SK-N-SH treated with all-trans-retinoic acid at 6 μM for 48 hours (cell line): ENCODE data around the gene DHH.

Source experiments
- ATAC-seq: fragments of 200-7000 bp; cut with Tn5 transposase; 3 replicates; pipeline ENCODE4 v1.9.1; 2020; ENCODE audit warnings: mild to moderate bottlenecking, moderate library complexity
- ARNTL ChIP-seq: fragments of 450-650 bp; formaldehyde crosslinking; IDR thresholded peaks from 2 replicates; pipeline ENCODE4 v1.5.0; 2020; ENCODE audit warnings: low read depth, mild to moderate bottlenecking, moderate library complexity, borderline replicate concordance
- BACH2 ChIP-seq: fragments of 250-450 bp; sonication (Bioruptor Pico); IDR thresholded peaks from 2 replicates; pipeline ENCODE4 v1.9.0; 2021; ENCODE audit warnings: mild to moderate bottlenecking, borderline replicate concordance
- CSDC2 ChIP-seq: fragments of 250-450 bp; sonication (Bioruptor Pico); IDR thresholded peaks from 2 replicates; pipeline ENCODE4 v1.5.0; 2020; ENCODE audit warnings: mild to moderate bottlenecking, moderate library complexity
- ESRRG ChIP-seq: fragments of 250-450 bp; sonication (Bioruptor Pico); IDR thresholded peaks from 2 replicates; pipeline ENCODE4 v1.6.1; 2021; ENCODE audit warnings: mild to moderate bottlenecking
- GLIS3 ChIP-seq: fragments of 250-450 bp; sonication (Bioruptor Pico); IDR thresholded peaks from 2 replicates; pipeline ENCODE4 v1.5.0; 2020; ENCODE audit warnings: mild to moderate bottlenecking, moderate library complexity
- ISL1 ChIP-seq: fragments of 250-450 bp; sonication (Bioruptor Pico); IDR thresholded peaks from 2 replicates; pipeline ENCODE4 v2.1.2; 2022; ENCODE audit warnings: mild to moderate bottlenecking, moderate library complexity
- OSR1 ChIP-seq: fragments of 250-450 bp; sonication (Bioruptor Pico); IDR thresholded peaks from 2 replicates; pipeline ENCODE4 v1.8.0; 2022; ENCODE audit warnings: moderate library complexity, mild to moderate bottlenecking, inconsistent platforms
- PPARA ChIP-seq: fragments of 250-450 bp; sonication (Bioruptor Pico); IDR thresholded peaks from 2 replicates; pipeline ENCODE4 v1.5.0; 2020; ENCODE audit warnings: mild to moderate bottlenecking, borderline replicate concordance
- RARB ChIP-seq: fragments of 250-450 bp; sonication (Bioruptor Pico); IDR thresholded peaks from 2 replicates; pipeline ENCODE4 v1.8.0; 2021; ENCODE audit warnings: mild to moderate bottlenecking, moderate library complexity
- SNAI2 ChIP-seq: fragments of 250-450 bp; sonication (Bioruptor Pico); IDR thresholded peaks from 2 replicates; pipeline ENCODE4 v1.5.0; 2020; ENCODE audit warnings: mild to moderate bottlenecking, moderate library complexity
- TCF4 ChIP-seq: fragments of 250-450 bp; sonication (Bioruptor Pico); IDR thresholded peaks from 2 replicates; pipeline ENCODE4 v1.8.0; 2021; ENCODE audit warnings: mild to moderate bottlenecking, moderate library complexity, borderline replicate concordance
- ZFP30 ChIP-seq: fragments of 450-650 bp; formaldehyde crosslinking; IDR thresholded peaks from 2 replicates; pipeline ENCODE4 v1.5.0; 2022; ENCODE audit warnings: mild to moderate bottlenecking, moderate library complexity
- ZNF565 ChIP-seq: fragments of 450-650 bp; formaldehyde crosslinking; conservative IDR thresholded peaks from 2 replicates; pipeline ENCODE4 v1.5.0; 2020; ENCODE audit warnings: low read depth, mild to moderate bottlenecking, moderate library complexity
- TF ChIP-seq, protein P1 (sequence below): fragments of 250-450 bp; sonication (Bioruptor Pico); IDR thresholded peaks from 2 replicates; pipeline ENCODE4 v1.8.0; 2020; ENCODE audit warnings: mild to moderate bottlenecking, moderate library complexity, borderline replicate concordance
- TF ChIP-seq, protein P2 (sequence below): fragments of 250-450 bp; sonication (Bioruptor Pico); IDR thresholded peaks from 2 replicates; pipeline ENCODE4 v1.5.1; 2020; ENCODE audit warnings: low read depth, mild to moderate bottlenecking, moderate library complexity
- TF ChIP-seq, protein P3 (sequence below): fragments of 250-450 bp; sonication (Bioruptor Pico); IDR thresholded peaks from 2 replicates; pipeline ENCODE4 v1.5.1; 2021; ENCODE audit warnings: mild to moderate bottlenecking, moderate library complexity
- TF ChIP-seq, protein P4 (sequence below): fragments of 250-450 bp; sonication (Bioruptor Pico); IDR thresholded peaks from 2 replicates; pipeline ENCODE4 v1.5.0; 2020; ENCODE audit warnings: mild to moderate bottlenecking, moderate library complexity
- TF ChIP-seq, protein P5 (sequence below): fragments of 250-450 bp; sonication (Bioruptor Pico); IDR thresholded peaks from 2 replicates; pipeline ENCODE4 v1.8.0; 2021; ENCODE audit warnings: low read depth, mild to moderate bottlenecking, moderate library complexity, borderline replicate concordance

DHH gene

DNA sequence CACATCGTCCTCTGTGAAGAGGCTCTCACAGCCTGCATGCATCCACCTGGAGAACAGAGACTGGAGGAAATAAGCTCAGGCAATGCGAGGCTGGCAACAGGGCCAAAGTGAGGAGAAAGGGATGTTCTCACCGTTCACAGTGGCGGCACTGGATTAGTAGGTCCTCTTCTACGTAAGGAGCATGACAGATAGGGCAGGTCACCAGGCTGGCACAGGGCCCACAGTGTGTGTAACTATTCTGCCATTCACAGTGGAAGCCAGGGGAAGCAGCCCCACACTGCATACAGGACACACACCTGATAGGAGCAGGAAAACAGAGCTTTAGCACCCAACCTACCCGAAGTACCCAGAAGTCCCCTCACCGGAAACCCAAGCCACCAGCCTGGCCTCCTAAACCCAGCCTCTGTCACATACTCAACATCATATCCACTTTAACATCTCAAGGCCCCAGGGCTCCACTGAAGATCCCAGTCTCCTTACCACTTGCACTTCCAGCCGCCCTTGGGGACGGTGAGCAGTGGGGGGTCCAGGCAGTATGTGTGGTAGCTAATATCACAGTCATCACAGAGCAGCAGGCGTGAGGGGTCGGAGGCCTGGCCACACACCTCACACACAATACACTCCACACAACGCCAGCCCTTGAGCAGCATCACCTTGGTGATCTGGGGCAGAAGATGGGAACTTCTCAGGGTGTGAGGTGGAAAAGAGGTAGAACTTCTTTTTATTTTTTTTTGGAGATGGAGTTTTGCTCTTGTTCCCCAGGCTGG lies 48.3 kb downstream of the DHH start:
- TF ChIP-seq, protein P1, sequence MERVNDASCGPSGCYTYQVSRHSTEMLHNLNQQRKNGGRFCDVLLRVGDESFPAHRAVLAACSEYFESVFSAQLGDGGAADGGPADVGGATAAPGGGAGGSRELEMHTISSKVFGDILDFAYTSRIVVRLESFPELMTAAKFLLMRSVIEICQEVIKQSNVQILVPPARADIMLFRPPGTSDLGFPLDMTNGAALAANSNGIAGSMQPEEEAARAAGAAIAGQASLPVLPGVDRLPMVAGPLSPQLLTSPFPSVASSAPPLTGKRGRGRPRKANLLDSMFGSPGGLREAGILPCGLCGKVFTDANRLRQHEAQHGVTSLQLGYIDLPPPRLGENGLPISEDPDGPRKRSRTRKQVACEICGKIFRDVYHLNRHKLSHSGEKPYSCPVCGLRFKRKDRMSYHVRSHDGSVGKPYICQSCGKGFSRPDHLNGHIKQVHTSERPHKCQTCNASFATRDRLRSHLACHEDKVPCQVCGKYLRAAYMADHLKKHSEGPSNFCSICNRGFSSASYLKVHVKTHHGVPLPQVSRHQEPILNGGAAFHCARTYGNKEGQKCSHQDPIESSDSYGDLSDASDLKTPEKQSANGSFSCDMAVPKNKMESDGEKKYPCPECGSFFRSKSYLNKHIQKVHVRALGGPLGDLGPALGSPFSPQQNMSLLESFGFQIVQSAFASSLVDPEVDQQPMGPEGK (CRISPR knock-in tag), result no peak
- no peak for TF ChIP-seq GLIS3
- no peak for TF ChIP-seq PPARA (CRISPR knock-in tag)
- TF ChIP-seq, protein P2, sequence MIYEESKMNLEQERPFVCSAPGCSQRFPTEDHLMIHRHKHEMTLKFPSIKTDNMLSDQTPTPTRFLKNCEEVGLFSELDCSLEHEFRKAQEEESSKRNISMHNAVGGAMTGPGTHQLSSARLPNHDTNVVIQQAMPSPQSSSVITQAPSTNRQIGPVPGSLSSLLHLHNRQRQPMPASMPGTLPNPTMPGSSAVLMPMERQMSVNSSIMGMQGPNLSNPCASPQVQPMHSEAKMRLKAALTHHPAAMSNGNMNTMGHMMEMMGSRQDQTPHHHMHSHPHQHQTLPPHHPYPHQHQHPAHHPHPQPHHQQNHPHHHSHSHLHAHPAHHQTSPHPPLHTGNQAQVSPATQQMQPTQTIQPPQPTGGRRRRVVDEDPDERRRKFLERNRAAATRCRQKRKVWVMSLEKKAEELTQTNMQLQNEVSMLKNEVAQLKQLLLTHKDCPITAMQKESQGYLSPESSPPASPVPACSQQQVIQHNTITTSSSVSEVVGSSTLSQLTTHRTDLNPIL (CRISPR knock-in tag), result no peak
- TF ChIP-seq RARB (CRISPR knock-in tag), result no peak
- no peak for ATAC-seq

DNA sequence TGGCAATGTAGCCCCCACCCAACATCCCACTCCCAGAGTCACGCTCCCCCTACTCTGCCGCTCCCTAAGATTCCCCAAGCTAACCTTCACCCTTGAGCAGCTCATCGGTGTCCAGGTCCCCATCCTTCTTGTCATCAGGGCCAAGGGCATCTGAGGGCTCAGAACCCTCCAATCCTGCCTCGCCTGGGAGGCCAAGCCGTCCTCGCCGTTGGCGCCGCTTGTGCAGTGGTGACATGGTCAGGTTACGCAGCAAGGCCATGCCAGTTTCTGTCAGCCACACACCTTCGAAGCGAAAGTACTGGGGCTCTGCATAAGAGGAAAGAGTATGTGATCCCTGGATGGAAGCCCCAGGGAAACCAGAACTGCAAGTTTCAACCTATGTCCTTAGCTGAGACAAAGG lies 49.9 kb downstream of the DHH start:
- TF ChIP-seq GLIS3 (no peak), BACH2 (CRISPR knock-in tag) (no peak), ZNF565 (CRISPR knock-in tag) (no peak)
- TF ChIP-seq, protein P3, sequence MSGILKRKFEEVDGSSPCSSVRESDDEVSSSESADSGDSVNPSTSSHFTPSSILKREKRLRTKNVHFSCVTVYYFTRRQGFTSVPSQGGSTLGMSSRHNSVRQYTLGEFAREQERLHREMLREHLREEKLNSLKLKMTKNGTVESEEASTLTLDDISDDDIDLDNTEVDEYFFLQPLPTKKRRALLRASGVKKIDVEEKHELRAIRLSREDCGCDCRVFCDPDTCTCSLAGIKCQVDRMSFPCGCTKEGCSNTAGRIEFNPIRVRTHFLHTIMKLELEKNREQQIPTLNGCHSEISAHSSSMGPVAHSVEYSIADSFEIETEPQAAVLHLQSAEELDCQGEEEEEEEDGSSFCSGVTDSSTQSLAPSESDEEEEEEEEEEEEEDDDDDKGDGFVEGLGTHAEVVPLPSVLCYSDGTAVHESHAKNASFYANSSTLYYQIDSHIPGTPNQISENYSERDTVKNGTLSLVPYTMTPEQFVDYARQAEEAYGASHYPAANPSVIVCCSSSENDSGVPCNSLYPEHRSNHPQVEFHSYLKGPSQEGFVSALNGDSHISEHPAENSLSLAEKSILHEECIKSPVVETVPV (CRISPR knock-in tag), result no peak
- TF ChIP-seq, protein P4, sequence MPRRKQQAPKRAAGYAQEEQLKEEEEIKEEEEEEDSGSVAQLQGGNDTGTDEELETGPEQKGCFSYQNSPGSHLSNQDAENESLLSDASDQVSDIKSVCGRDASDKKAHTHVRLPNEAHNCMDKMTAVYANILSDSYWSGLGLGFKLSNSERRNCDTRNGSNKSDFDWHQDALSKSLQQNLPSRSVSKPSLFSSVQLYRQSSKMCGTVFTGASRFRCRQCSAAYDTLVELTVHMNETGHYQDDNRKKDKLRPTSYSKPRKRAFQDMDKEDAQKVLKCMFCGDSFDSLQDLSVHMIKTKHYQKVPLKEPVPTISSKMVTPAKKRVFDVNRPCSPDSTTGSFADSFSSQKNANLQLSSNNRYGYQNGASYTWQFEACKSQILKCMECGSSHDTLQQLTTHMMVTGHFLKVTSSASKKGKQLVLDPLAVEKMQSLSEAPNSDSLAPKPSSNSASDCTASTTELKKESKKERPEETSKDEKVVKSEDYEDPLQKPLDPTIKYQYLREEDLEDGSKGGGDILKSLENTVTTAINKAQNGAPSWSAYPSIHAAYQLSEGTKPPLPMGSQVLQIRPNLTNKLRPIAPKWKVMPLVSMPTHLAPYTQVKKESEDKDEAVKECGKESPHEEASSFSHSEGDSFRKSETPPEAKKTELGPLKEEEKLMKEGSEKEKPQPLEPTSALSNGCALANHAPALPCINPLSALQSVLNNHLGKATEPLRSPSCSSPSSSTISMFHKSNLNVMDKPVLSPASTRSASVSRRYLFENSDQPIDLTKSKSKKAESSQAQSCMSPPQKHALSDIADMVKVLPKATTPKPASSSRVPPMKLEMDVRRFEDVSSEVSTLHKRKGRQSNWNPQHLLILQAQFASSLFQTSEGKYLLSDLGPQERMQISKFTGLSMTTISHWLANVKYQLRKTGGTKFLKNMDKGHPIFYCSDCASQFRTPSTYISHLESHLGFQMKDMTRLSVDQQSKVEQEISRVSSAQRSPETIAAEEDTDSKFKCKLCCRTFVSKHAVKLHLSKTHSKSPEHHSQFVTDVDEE (CRISPR knock-in tag), result no peak
- TF ChIP-seq, protein P2 (CRISPR knock-in tag), result no peak
- no peak for ATAC-seq

DNA sequence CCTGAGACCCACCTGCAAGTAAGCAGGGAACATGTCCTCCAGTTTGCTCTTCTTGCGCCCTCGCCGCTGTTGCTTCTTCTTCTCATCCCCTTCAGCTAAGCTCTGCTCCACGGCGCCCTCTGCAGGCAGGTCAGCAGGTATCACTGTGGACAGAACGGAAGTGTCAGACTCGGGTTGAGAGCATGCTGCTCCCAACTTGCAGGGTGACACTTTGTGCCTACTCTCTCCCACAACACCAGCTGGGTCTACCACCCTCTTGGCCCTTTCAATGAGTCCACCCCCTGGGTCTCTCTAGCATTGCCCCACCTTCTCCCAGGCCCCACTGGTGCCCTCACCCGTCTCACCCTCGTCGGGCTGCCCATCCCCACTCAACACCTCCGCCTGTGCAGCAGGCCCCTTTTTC lies 50.7 kb downstream of the DHH start:
- ATAC-seq, result peak; percentile 75
- TF ChIP-seq SNAI2 (CRISPR knock-in tag), result no peak
- no peak for TF ChIP-seq ZFP30
- TF ChIP-seq GLIS3, result no peak
- TF ChIP-seq TCF4 (CRISPR knock-in tag), result no peak
- TF ChIP-seq, protein P5, sequence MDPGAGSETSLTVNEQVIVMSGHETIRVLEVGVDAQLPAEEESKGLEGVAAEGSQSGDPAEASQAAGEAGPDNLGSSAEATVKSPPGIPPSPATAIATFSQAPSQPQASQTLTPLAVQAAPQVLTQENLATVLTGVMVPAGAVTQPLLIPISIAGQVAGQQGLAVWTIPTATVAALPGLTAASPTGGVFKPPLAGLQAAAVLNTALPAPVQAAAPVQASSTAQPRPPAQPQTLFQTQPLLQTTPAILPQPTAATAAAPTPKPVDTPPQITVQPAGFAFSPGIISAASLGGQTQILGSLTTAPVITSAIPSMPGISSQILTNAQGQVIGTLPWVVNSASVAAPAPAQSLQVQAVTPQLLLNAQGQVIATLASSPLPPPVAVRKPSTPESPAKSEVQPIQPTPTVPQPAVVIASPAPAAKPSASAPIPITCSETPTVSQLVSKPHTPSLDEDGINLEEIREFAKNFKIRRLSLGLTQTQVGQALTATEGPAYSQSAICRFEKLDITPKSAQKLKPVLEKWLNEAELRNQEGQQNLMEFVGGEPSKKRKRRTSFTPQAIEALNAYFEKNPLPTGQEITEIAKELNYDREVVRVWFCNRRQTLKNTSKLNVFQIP (CRISPR knock-in tag), result no peak
- TF ChIP-seq ESRRG (CRISPR knock-in tag), result no peak
- no peak for TF ChIP-seq ARNTL
- TF ChIP-seq OSR1 (CRISPR knock-in tag), result no peak
- TF ChIP-seq, protein P1 (CRISPR knock-in tag), result no peak
- TF ChIP-seq CSDC2 (CRISPR knock-in tag), result no peak
- TF ChIP-seq ISL1 (CRISPR knock-in tag), result no peak
